Activated effector memory CD4-positive, alpha-beta T cell treated with anti-CD3 and anti-CD28 coated beads, Interleukin-2, amount 50 U/mL, for 16 hours (primary cell): ENCODE results near the gene EFNB3.

ENCODE experiments used
- DNase-seq: peaks from one replicate; pipeline ENCODE4 v3.0.0-alpha.2; 2020

EFNB3 gene

GRCh38 chr17:7720125-7720524 lies 15.1 kb downstream of the EFNB3 start:
- no peak for DNase-seq

- no peak for DNase-seq
These were observed 16.6 kb downstream of the EFNB3 start for GRCh38 chr17:7721612-7722011.

GRCh38 chr17:7727886-7728285 lies 22.9 kb downstream of the EFNB3 start:
- DNase-seq: no peak

- no peak for DNase-seq
These were observed 24.8 kb downstream of the EFNB3 start for GRCh38 chr17:7729816-7730215.

GRCh38 chr17:7732981-7733539 lies 28.1 kb downstream of the EFNB3 start:
- no peak for DNase-seq

GRCh38 chr17:7737601-7738000 lies 32.6 kb downstream of the EFNB3 start:
- DNase-seq: no peak

- no peak for DNase-seq
These were observed 34.7 kb downstream of the EFNB3 start for GRCh38 chr17:7739746-7740145.

GRCh38 chr17:7740481-7741001 lies 35.5 kb downstream of the EFNB3 start:
- DNase-seq: no peak

- DNase-seq: no peak
These were observed 37.7 kb downstream of the EFNB3 start for GRCh38 chr17:7742729-7743128.

GRCh38 chr17:7744416-7744815 lies 39.4 kb downstream of the EFNB3 start:
- no peak for DNase-seq

GRCh38 chr17:7745748-7746470 lies 40.9 kb downstream of the EFNB3 start:
- no peak for DNase-seq

GRCh38 chr17:7747635-7748071 lies 42.7 kb downstream of the EFNB3 start:
- no peak for DNase-seq

GRCh38 chr17:7748076-7748775 lies 43.2 kb downstream of the EFNB3 start:
- no peak for DNase-seq

GRCh38 chr17:7750321-7750821 lies 45.4 kb downstream of the EFNB3 start:
- no peak for DNase-seq

GRCh38 chr17:7754656-7755055 lies 49.7 kb downstream of the EFNB3 start:
- no peak for DNase-seq

- no peak for DNase-seq
These were observed 50.3 kb downstream of the EFNB3 start for GRCh38 chr17:7755095-7755890.

- no peak for DNase-seq
These were observed 52.0 kb downstream of the EFNB3 start for GRCh38 chr17:7756968-7757367.
